Kasumi-1 (cell line): ENCODE measurements around the gene HCFC1R1.

Experiments used
- DNase-seq, 2 experiments: peaks; one replicate each; lab custom pipeline; 2025; lab: John Stamatoyannopoulos, UW

Gene HCFC1R1

GRCh38 chr16:2975161-2975795, 48.5 kb downstream of the HCFC1R1 start:
- no peak for DNase-seq

- no peak for DNase-seq
Measured at GRCh38 chr16:2974319-2975056, 49.3 kb downstream of the HCFC1R1 start.

- DNase-seq: no peak
Measured at GRCh38 chr16:2973605-2974318, 50.0 kb downstream of the HCFC1R1 start.

GRCh38 chr16:2973093-2973492, 50.6 kb downstream of the HCFC1R1 start:
- DNase-seq: no peak
